Stimulated activated CD4-positive, alpha-beta T cell treated with anti-CD3 and anti-CD28 coated beads, Interleukin-4, amount 100 ng/mL, for 4 hours (primary cell): ENCODE results near the gene CTNND2.

ENCODE experiments used
- DNase-seq, 2 experiments: peaks; one replicate each; pipeline ENCODE4 v3.0.0-alpha.2; 2020

The CTNND2 gene

GRCh38 chr5:11239261-11240015 is 664.8 kb downstream of the CTNND2 start:
- DNase-seq = no peak

GRCh38 chr5:11234501-11234911 is 669.7 kb downstream of the CTNND2 start:
- peak in 1 of 2 experiments; percentile 2 for DNase-seq

- no peak for DNase-seq
Measured at GRCh38 chr5:11230890-11231289, 673.4 kb downstream of the CTNND2 start.

GRCh38 chr5:11227064-11227463 is 677.2 kb downstream of the CTNND2 start:
- no peak for DNase-seq

GRCh38 chr5:11224436-11225187 is 679.6 kb downstream of the CTNND2 start:
- DNase-seq = no peak

GRCh38 chr5:11222169-11222568 is 682.1 kb downstream of the CTNND2 start:
- no peak for DNase-seq

- no peak for DNase-seq
Measured at GRCh38 chr5:11214864-11215644, 689.2 kb downstream of the CTNND2 start.

GRCh38 chr5:11212706-11213105 is 691.5 kb downstream of the CTNND2 start:
- no peak for DNase-seq

GRCh38 chr5:11197726-11198125 is 706.5 kb downstream of the CTNND2 start:
- no peak for DNase-seq

- DNase-seq = no peak
Measured at GRCh38 chr5:11191673-11192072, 712.6 kb downstream of the CTNND2 start.

GRCh38 chr5:11182441-11183080 is 721.7 kb downstream of the CTNND2 start:
- no peak for DNase-seq

- no peak for DNase-seq
Measured at GRCh38 chr5:11181940-11182339, 722.3 kb downstream of the CTNND2 start.

- no peak for DNase-seq
Measured at GRCh38 chr5:11180890-11181289, 723.4 kb downstream of the CTNND2 start.

GRCh38 chr5:11177999-11178711 is 726.1 kb downstream of the CTNND2 start:
- DNase-seq = no peak

GRCh38 chr5:11174591-11174990 is 729.7 kb downstream of the CTNND2 start:
- DNase-seq = no peak

- no peak for DNase-seq
Measured at GRCh38 chr5:11172484-11172883, 731.8 kb downstream of the CTNND2 start.

GRCh38 chr5:11171236-11171635 is 733.0 kb downstream of the CTNND2 start:
- no peak for DNase-seq

GRCh38 chr5:11166923-11167322 is 737.3 kb downstream of the CTNND2 start:
- no peak for DNase-seq

GRCh38 chr5:11164531-11165294 is 739.5 kb downstream of the CTNND2 start:
- no peak for DNase-seq

- DNase-seq = no peak
Measured at GRCh38 chr5:11157132-11157531, 747.1 kb downstream of the CTNND2 start.

GRCh38 chr5:11153670-11154382 is 750.4 kb downstream of the CTNND2 start:
- no peak for DNase-seq
